Cardiac atrium fibroblast (primary cell): ENCODE results near the gene ZNF491. TPM values are rescaled to one million over a fixed set of nuclear protein-coding genes. Genes with fewer than 3 reads are reported as not detected.

Experiments
- total RNA-seq: library from RNA; depleted of rRNA; stranded (reverse); fragments of >200 nt; gene quantifications from 2 replicates; pipeline ENCODE4 v1.2.3, GENCODE V29; 2015

ZNF491 gene
- 0.97 and 1.1 TPM in 2 replicates for total RNA-seq

DNA sequence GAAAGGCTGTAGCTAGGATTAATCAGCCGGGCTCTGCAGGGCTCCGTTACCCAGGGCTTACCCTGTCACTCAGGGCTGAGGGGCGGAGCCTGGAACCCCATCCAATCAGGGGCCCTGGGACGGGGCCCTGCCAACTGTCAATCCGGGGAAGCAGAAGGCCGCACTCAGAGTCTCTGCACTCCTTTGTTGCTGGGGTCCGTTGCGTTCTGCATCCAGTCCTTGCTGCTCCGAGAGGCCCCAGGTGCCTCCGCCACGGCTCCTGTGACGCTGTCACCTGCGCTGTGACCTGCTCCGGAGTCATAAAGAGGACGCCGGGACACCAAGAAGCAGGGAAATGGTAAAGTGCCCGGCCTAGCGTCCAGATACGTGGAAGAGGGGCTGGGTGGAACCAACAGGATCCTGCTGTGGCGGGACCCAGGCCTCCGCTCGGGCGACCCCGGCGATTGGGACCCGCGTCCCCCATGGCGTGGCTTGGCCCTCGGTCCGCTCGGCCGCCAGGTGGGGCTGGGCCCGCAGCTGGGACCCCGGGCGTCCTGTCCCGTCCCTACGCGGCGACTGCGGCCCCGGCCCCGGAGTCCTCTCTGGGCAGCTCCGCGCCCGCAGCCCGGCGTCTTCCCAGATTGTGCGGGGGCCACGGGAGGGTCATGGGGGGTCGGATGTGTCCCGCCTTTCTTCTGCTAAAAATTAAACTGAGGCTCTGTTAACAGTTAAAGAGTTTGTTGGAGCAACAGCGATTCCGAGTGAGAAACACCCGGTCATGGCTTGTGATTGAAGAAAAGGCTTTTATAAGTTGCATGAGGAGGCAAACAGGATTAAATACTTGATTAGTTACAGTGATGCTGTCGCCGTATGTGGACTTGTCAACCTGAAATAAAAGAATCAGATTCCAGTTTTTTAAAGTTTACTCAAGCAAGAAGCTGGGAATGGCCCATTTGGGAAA is at the start of gene ZNF491:
Gene ZNF491, plus strand, starts transcription at position 133 of the 940 bp plus-strand sequence. CDS start 7,431 bp downstream, outside the sequence.

DNA sequence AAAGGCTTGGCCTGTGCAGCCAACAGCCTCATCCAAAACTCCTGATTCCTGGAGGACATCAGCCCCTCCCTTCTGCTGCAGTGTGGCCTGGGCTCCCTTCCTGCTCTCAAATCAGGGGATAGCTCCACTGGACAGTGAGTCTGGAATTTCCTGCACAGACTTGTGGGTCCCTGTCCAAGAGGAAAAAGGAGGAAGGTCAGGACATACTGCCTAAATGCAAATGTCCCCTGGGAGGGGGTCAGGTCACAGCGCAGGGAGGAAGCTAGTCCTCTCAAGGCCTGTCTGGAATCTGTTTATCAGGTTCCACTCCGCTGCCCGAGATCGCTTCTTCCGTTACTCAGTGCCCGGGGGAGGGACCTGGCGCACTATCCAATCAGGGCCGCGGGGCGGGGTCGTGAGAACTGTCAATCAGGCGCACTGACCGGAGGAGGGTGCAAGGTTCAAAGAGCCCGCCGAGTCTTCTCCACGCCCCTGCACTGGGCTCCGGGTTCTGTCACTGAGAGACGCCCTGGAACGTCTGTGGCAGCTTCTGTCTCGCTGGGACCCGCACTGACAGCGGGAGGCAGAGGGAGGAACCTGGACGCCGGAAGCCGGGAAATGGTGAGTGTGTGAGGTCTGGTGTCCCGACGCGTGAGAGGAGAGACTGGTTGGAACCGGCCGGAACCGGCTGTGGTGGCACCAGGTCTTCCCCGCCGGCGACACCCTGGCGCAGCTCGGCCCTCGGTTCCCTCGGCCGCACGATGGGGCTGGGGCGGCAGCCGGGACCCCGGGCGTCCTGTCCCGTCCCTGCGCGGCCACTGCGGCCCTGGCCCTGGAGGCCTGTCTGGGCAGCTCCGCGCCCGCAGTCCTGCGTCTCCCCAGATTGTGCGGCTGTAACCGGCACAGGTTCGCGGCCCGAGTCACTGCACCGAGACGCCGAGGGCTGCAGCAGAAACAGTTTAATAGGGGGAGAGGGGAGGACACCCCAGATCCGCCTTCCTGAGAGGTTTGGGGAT is 31.4 kb upstream of the ZNF491 start, which contains the start of gene ZNF441:
Gene ZNF441, plus strand, starts transcription at position 404 of the 995 bp plus-strand sequence. Its CDS starts 194 bp downstream, at position 598.

DNA sequence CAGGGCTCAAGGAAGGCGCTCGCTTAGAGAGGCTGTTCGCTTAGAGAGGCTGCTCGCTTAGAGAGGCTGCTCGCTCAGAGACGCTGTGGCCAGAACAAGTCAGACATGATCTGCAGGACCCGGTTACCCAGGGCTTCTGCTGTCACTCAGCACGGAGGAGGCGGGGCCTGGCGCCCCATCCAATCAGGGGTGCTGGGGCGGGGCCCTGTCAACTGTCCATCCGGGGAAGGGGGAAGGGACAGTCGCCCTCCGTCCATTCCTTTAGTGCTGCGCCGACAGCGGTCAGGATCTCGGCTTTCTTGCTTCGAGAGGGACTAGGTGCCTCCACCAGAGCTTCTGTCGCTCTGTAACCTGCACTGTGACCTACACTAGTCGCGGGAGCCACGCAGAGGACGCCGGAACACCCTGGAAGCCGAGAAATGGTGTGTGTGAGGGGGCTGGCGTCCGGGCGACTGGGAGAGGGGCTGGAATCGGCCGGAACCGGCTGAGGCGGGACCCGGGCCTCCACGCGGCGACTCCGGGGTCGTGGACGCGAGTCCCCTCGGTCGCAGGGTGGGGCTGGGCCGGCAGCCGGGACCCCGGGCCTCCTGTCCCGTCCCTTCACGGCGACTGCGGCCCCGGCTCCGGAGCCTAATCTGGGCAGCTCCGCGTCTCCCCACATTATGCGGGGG is 15.8 kb downstream of the ZNF491 start, which contains the start of gene ZNF440:
Gene ZNF440, plus strand, starts transcription at position 245 of the 671 bp plus-strand sequence. Its CDS starts 175 bp downstream, at position 420.

DNA sequence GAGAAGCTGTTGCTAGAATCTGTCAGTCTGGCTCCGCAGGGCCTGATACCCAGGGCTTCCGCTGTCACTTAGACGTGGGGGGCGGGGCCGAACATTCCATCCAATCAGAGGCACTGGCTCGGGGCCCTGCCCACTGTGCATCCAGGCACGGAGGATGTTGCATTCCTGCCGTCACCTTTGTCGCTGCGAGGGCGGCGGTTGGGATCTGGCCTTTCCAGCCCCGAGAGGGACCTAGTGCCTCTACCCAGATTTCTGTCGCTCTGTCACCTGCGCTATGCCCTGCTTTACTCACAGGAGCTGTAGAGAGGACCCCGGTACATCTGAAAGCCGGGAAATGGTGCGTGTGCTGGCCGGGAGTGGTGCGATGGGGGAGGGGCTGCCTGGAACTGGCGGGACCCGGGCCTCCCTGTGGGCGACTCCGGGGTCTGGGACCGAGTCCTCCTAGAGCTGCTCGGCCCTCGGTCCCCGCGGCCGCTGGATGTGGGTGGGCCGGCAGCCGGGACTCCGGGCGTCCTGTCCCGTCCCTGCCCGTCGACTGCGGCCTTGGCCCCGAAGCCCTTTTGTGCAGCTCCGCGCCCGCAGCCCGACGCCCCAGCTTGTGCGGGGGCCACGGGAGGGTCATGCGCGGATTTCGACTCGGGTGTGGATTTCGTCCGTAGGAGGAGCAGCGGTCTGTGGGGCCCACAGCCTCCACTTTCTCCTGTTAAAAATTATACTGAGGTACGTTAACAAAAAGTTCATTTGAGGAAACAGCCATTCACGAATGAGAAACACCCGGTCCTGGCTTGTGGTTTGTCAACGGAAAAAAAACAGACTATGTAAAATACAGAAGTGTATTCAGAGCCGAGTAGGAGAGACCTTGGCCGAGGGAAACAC is 50.5 kb downstream of the ZNF491 start, which contains the start of gene ZNF439:
Gene ZNF439, plus strand, starts transcription at position 133 of the 876 bp plus-strand sequence. Its CDS starts 142 bp downstream, at position 275.

Other genes with a start within 250 kb of the ZNF491 start
- gene ELOF1, start 239.3 kb upstream of the ZNF491 start, total RNA-seq, result 34.5 and 34.7 TPM in 2 replicates
- 1.3 TPM in 1 of 2 replicates, not detected in the other for gene ACP5, start 220.9 kb upstream of the ZNF491 start, total RNA-seq
- 8.7 and 10.7 TPM in 2 replicates for gene ZNF627, start 201.0 kb upstream of the ZNF491 start, total RNA-seq
- gene ZNF823, start 59.6 kb upstream of the ZNF491 start, total RNA-seq, result 2.7 and 5.2 TPM in 2 replicates
- 2.3 and 2.9 TPM in 2 replicates for gene ZNF441, start 31.5 kb upstream of the ZNF491 start, total RNA-seq
- 4.9 and 7.3 TPM in 2 replicates for gene ZNF440, start 15.8 kb downstream of the ZNF491 start, total RNA-seq
- gene ZNF439, start 50.2 kb downstream of the ZNF491 start, total RNA-seq, result 2.3 and 2.9 TPM in 2 replicates
- gene ZNF69, start 89.3 kb downstream of the ZNF491 start, total RNA-seq, result 2.3 and 4.2 TPM in 2 replicates
- gene ZNF700, start 126.6 kb downstream of the ZNF491 start, total RNA-seq, result 2.9 and 3.1 TPM in 2 replicates
- gene ZNF763, start 166.5 kb downstream of the ZNF491 start, total RNA-seq, result 0.36 and 2.8 TPM in 2 replicates
- gene ZNF433, start 237.2 kb downstream of the ZNF491 start, total RNA-seq, result 2.9 and 6.6 TPM in 2 replicates